ENCODE data around the gene CD84.
A peak's percentile ranks its signal among the peaks of the same experiment; 100 is the strongest.

CD84 gene

GRCh38 chr1:160610569-160611242 lies 31.4 kb upstream of the CD84 start:
- TF ChIP-seq CTCF (IDR thresholded peaks at IDR 0.05; ENCODE audit: borderline replicate concordance, insufficient read depth, low read depth, low read length): no peak
- no peak overlapping the region for H3K4me3 ChIP-seq (ENCODE audit: low read depth, low read length)

GRCh38 chr1:160608941-160609340 lies 29.6 kb upstream of the CD84 start:
- no peak overlapping the region for H3K4me3 ChIP-seq (ENCODE audit: low read depth, low read length)
- TF ChIP-seq CTCF (IDR thresholded peaks at IDR 0.05; ENCODE audit: borderline replicate concordance, insufficient read depth, low read depth, low read length): no peak

GRCh38 chr1:160608514-160608913 lies 29.2 kb upstream of the CD84 start:
- no peak for TF ChIP-seq CTCF (IDR thresholded peaks at IDR 0.05; ENCODE audit: borderline replicate concordance, insufficient read depth, low read depth, low read length)
- H3K4me3 ChIP-seq (ENCODE audit: low read depth, low read length): no peak overlapping the region

GRCh38 chr1:160608057-160608456 lies 28.8 kb upstream of the CD84 start:
- TF ChIP-seq CTCF (IDR thresholded peaks at IDR 0.05; ENCODE audit: borderline replicate concordance, insufficient read depth, low read depth, low read length): no peak
- no peak overlapping the region for H3K4me3 ChIP-seq (ENCODE audit: low read depth, low read length)

GRCh38 chr1:160607672-160608032 lies 28.4 kb upstream of the CD84 start:
- no peak overlapping the region for H3K4me3 ChIP-seq (ENCODE audit: low read depth, low read length)
- no peak for TF ChIP-seq CTCF (IDR thresholded peaks at IDR 0.05; ENCODE audit: borderline replicate concordance, insufficient read depth, low read depth, low read length)

GRCh38 chr1:160607011-160607671 lies 27.8 kb upstream of the CD84 start:
- H3K4me3 ChIP-seq (ENCODE audit: low read depth, low read length): no peak overlapping the region
- peak; percentile 55; the same call in 1 of the 2 replicates for TF ChIP-seq CTCF (IDR thresholded peaks at IDR 0.05; ENCODE audit: borderline replicate concordance, insufficient read depth, low read depth, low read length)

GRCh38 chr1:160606611-160607010 lies 27.3 kb upstream of the CD84 start:
- TF ChIP-seq CTCF (IDR thresholded peaks at IDR 0.05; ENCODE audit: borderline replicate concordance, insufficient read depth, low read depth, low read length): no peak

More at GRCh38 chr1:160606611-160607010, 27.3 kb upstream of the CD84 start:
- H3K4me3 ChIP-seq (ENCODE audit: low read depth, low read length): no peak overlapping the region
